HCT116 (cell line): ENCODE measurements around the gene PDLIM7. TPM values are rescaled to one million over a fixed set of nuclear protein-coding genes. Genes with fewer than 3 reads are reported as not detected.

Experiments
- ATAC-seq: fragments of 200-7000 bp; cut with Tn5 transposase; 2 replicates; pipeline ENCODE4 v1.9.1; 2020; ENCODE audit warnings: mild to moderate bottlenecking, moderate library complexity
- BruUV-seq: library from RNA; stranded (reverse); fragments of 400-500 nt; replicated peaks from 2 replicates; lab custom pipeline; 2021; lab: Mats Ljungman, UMichigan
- CTCF ChIA-PET: fragments of 300-600 bp; sonication (Branson Sonifier 250); formaldehyde crosslinking; loops from one replicate; lab custom pipeline; 2021; ENCODE audit warnings: antibody characterized with exemption; lab: Charles Lee
- POLR2A ChIA-PET: fragments of 300-600, 350-600 bp; sonication (Branson Sonifier 250); formaldehyde crosslinking; loops from one replicate; lab custom pipeline; 2021; ENCODE audit warnings: antibody characterized with exemption; lab: Charles Lee
- RAD21 ChIA-PET, 2 experiments: fragments of 300-600 bp; sonication (Branson Sonifier 250); formaldehyde crosslinking; loops; one replicate each; lab custom pipeline; 2023; ENCODE audit warnings: low total read pairs in 2 of 2; ENCODE audit not compliant: uncharacterized antibody in 2 of 2, unreplicated experiment in 2 of 2, low non-redundant PET in 1 of 2; lab: Charles Lee
- DNase-seq: peaks from one replicate; pipeline ENCODE4 v3.0.0-alpha.2; 2010; ENCODE audit warnings: low read depth, low spot score
- H2AFZ ChIP-seq: fragments of 200-600 bp; shearing (Covaris generic), sonication (generic); 2 replicates; pipeline ENCODE4 v1.6.1; 2017; ENCODE audit warnings: low read depth, mixed run types, mixed read lengths, antibody characterized with exemption, low read length; ENCODE audit not compliant: poor library complexity, severe bottlenecking
- H3K27ac ChIP-seq: 2 replicates; pipeline ENCODE4 v1.5.1; 2012; ENCODE audit warnings: low read depth, low read length
- H3K27me3 ChIP-seq: fragments of 200-600 bp; sonication (generic); 2 replicates; pipeline ENCODE4 v1.6.1; 2016; ENCODE audit warnings: mixed run types, low read length, mixed read lengths; ENCODE audit not compliant: insufficient read depth
- H3K36me3 ChIP-seq, 2 experiments: fragments of 200-500 bp in 1 of 2; fragments of 200-600 bp in 1 of 2; sonication (Bioruptor generic) in 1 of 2; sonication (generic) in 1 of 2; 2 replicates each; pipeline versions ENCODE4 v1.5.1 to v1.6.1; 2014 to 2016; ENCODE audit warnings: low read length in 2 of 2, inconsistent platforms in 1 of 2, mixed read lengths in 1 of 2, mixed run types in 1 of 2; ENCODE audit not compliant: insufficient read depth in 2 of 2, control insufficient read depth in 1 of 2
- H3K4me1 ChIP-seq, 2 experiments: fragments of 200-600 bp in 1 of 2; sonication (generic) in 1 of 2; 2 replicates each; pipeline versions ENCODE4 v1.5.1 to v1.6.1; 2012 to 2017; ENCODE audit warnings: low read length in 2 of 2, inconsistent platforms in 1 of 2, mild to moderate bottlenecking in 1 of 2, mixed read lengths in 1 of 2, mixed run types in 1 of 2, moderate library complexity in 1 of 2; ENCODE audit not compliant: insufficient read depth in 2 of 2, control insufficient read depth in 1 of 2
- H3K4me2 ChIP-seq: fragments of 200-600 bp; sonication (generic); 2 replicates; pipeline ENCODE4 v1.6.1; 2017; ENCODE audit warnings: mixed run types, low read length, mixed read lengths
- H3K4me3 ChIP-seq, 2 experiments: fragments of 200-600 bp in 1 of 2; sonication (generic) in 1 of 2; replicated peaks in 1 of 2; 2 replicates each; pipeline ENCODE4 v1.5.1; 2011 to 2016; ENCODE audit warnings: low read length in 2 of 2, control low read depth in 1 of 2, low read depth in 1 of 2, mild to moderate bottlenecking in 1 of 2, mixed read lengths in 1 of 2, mixed run types in 1 of 2
- H3K79me2 ChIP-seq: fragments of 200-600 bp; sonication (generic); 2 replicates; pipeline ENCODE4 v1.6.1; 2017; ENCODE audit warnings: mild to moderate bottlenecking, mixed run types, low read length, moderate library complexity, mixed read lengths; ENCODE audit not compliant: insufficient read depth
- H3K9ac ChIP-seq: fragments of 200-600 bp; sonication (generic); 2 replicates; pipeline ENCODE4 v1.6.1; 2016; ENCODE audit warnings: low read length, mixed read lengths
- H3K9me2 ChIP-seq: fragments of 200-600 bp; sonication (generic), shearing (Covaris generic); 2 replicates; pipeline ENCODE4 v1.6.1; 2017; ENCODE audit warnings: mixed run types, mild to moderate bottlenecking, moderate library complexity; ENCODE audit not compliant: insufficient read depth
- H3K9me3 ChIP-seq, 2 experiments: fragments of 200-500 bp in 1 of 2; fragments of 200-600 bp in 1 of 2; sonication (Bioruptor generic) in 1 of 2; sonication (generic) in 1 of 2; 2 replicates each; pipeline ENCODE4 v1.6.1; 2014 to 2017; ENCODE audit warnings: low read length in 2 of 2, mixed read lengths in 2 of 2, inconsistent platforms in 1 of 2, low read depth in 1 of 2, mild to moderate bottlenecking in 1 of 2, mixed run types in 1 of 2, moderate library complexity in 1 of 2; ENCODE audit not compliant: control insufficient read depth in 1 of 2, insufficient read depth in 1 of 2
- H4K20me1 ChIP-seq: fragments of 200-600 bp; sonication (generic), shearing (Covaris generic); 2 replicates; pipeline ENCODE4 v1.6.1; 2017; ENCODE audit warnings: mixed run types, mild to moderate bottlenecking, moderate library complexity; ENCODE audit not compliant: insufficient read depth
- CTCF ChIP-seq, 3 experiments: fragments of 200-600 bp in 1 of 3; sonication (generic) in 1 of 3; IDR thresholded peaks in 2 of 3; conservative IDR thresholded peaks in 1 of 3; 2 replicates each; pipeline ENCODE4 v1.5.1; 2012 to 2017; ENCODE audit warnings: low read depth in 2 of 3, low read length in 2 of 3, antibody characterized with exemption in 1 of 3, borderline replicate concordance in 1 of 3, control low read depth in 1 of 3, mild to moderate bottlenecking in 1 of 3, mixed read lengths in 1 of 3, mixed run types in 1 of 3, moderate library complexity in 1 of 3; ENCODE audit not compliant: insufficient read depth in 1 of 3
- EZH2 ChIP-seq: fragments of 200-600 bp; sonication (generic); IDR thresholded peaks from 2 replicates; pipeline ENCODE4 v1.6.1; 2017; ENCODE audit warnings: antibody characterized with exemption, mixed run types
- JUND ChIP-seq: IDR thresholded peaks from 2 replicates; pipeline ENCODE4 v1.6.1; 2012
- MAX ChIP-seq: IDR thresholded peaks from 2 replicates; pipeline ENCODE4 v1.6.1; 2012
- POLR2AphosphoS5 ChIP-seq: IDR thresholded peaks from 2 replicates; pipeline ENCODE4 v1.6.1; 2011; ENCODE audit warnings: mild to moderate bottlenecking, low read depth, low read length, moderate library complexity
- RAD21 ChIP-seq: IDR thresholded peaks from 2 replicates; pipeline ENCODE4 v1.6.1; 2012; ENCODE audit warnings: low read depth, mild to moderate bottlenecking
- SP1 ChIP-seq: IDR thresholded peaks from 2 replicates; pipeline ENCODE4 v1.6.1; 2012; ENCODE audit warnings: low read depth
- SRF ChIP-seq: IDR thresholded peaks from 2 replicates; pipeline ENCODE4 v1.6.1; 2012; ENCODE audit warnings: low read depth
- TCF7L2 ChIP-seq: IDR thresholded peaks from 2 replicates; pipeline ENCODE4 v1.7.0; 2011; ENCODE audit warnings: borderline replicate concordance, inconsistent platforms; ENCODE audit not compliant: insufficient read depth, insufficient read length; ENCODE audit errors: extremely low read depth
- YY1 ChIP-seq: IDR thresholded peaks from 2 replicates; pipeline ENCODE4 v1.6.1; 2011; ENCODE audit warnings: low read length, low read depth, moderate library complexity, mild to moderate bottlenecking; ENCODE audit not compliant: insufficient replicate concordance; ENCODE audit errors: extremely low read depth
- ZBTB33 ChIP-seq: IDR thresholded peaks from 2 replicates; pipeline ENCODE4 v1.6.1; 2011; ENCODE audit warnings: mild to moderate bottlenecking, low read length, moderate library complexity; ENCODE audit not compliant: insufficient replicate concordance; ENCODE audit errors: extremely low read depth
- ZNF274 ChIP-seq: fragments of 200-500 bp; sonication (Bioruptor generic); IDR thresholded peaks from 2 replicates; pipeline ENCODE4 v1.6.1; 2014; ENCODE audit warnings: mild to moderate bottlenecking, low read depth, low read length, inconsistent platforms
- intact Hi-C: fragments of 100-400 bp; cut with micrococcal nuclease; formaldehyde crosslinking; loops from 2 replicates; pipeline ENCODE4 v1.10.0; 2022
- total RNA-seq: library from RNA; stranded (reverse); gene quantifications from one replicate; pipeline ENCODE4 v1.2.1, GENCODE V29; 2021; ENCODE audit not compliant: unreplicated experiment

The PDLIM7 gene
- total RNA-seq, 1 experiment from 2014 or later: 153 TPM

GRCh38 chr5:177448244-177448950 is 49.0 kb downstream of the PDLIM7 start (continued):
- no peak for TF ChIP-seq MAX
- no peak for TF ChIP-seq ZNF274
- TF ChIP-seq SP1: no peak
- TF ChIP-seq JUND: no peak
- TF ChIP-seq ZBTB33: no peak
- no peak for TF ChIP-seq EZH2
- no peak for TF ChIP-seq SRF
- TF ChIP-seq TCF7L2: no peak

- Histone ChIP-seq H3K9me2 (no peaks in the 10 kb centered on the region), H3K4me2 (peak overlapping the region; percentile 99), H3K4me3 (peak overlapping the region; percentile 55 to 86), H3K36me3 (peaks cover 0 to 17% of the 10 kb centered on the region in 2 experiments; a peak in 2 of 4 replicates), H3K9me3 (no peaks in the 10 kb centered on the region), H3K27ac (peak overlapping the region; percentile 95), H2AFZ (no peak overlapping the region), H3K9ac (peak overlapping the region; percentile 99), H3K27me3 (no peaks in the 10 kb centered on the region), H3K79me2 (peaks cover 74% of the 10 kb centered on the region), H3K4me1 (peaks cover 18 to 65% of the 10 kb centered on the region in 2 experiments), H4K20me1 (peaks cover 3% of the 10 kb centered on the region; the same call in 1 of the 2 replicates)
- ChIA-PET RAD21 (interaction anchor here (1.2 kb wide), 4 partner anchors 43 to 77 kb away, joined by 3 to 4 read pairs (median 4); no protein-coding TSS in a partner anchor), CTCF (interaction anchor here (1.1 to 6.3 kb wide), 7 partner anchors 7 to 79 kb away, joined by 3 to 53 read pairs (median 7); partner anchors contain the start of gene PDLIM7), POLR2A (interaction anchor here (0.7 to 2.2 kb wide), 7 partner anchors 10 to 146 kb away, joined by 3 to 9 read pairs (median 5); partner anchors contain the start of gene PDLIM7)
- intact Hi-C loops: no loop called here
- BruUV-seq: no TSS peak
- TF ChIP-seq POLR2AphosphoS5 (peak; percentile 71), TCF7L2 (peak; percentile 42), YY1 (peak; percentile 40), RAD21 (no peak), EZH2 (no peak), CTCF (IDR thresholded peaks at IDR 0.05 in 2 of 3, conservative IDR thresholded peaks at IDR 0.05 in 1 of 3; ENCODE audit: borderline replicate concordance in 1 of 3, insufficient read depth in 1 of 3, low read depth in 2 of 3, low read length in 2 of 3) (0 out of 6 replicates have a peak, but pooled peaks of 1 of the 3 experiments have one; percentile 11), SP1 (no peak)
- ATAC-seq (peak; percentile 55), DNase-seq (peak; percentile 73)
Observed at GRCh38 chr5:177447611-177448243, 49.7 kb downstream of the PDLIM7 start.
